Measurements from ENCODE around the gene POP5. TPM values are rescaled to one million over a fixed set of nuclear protein-coding genes. Genes with fewer than 3 reads are reported as not detected.

POP5 gene
- total RNA-seq, 4 donors from 2014 or later, result 15.6 to 28.1 (median 22.6) TPM

DNA sequence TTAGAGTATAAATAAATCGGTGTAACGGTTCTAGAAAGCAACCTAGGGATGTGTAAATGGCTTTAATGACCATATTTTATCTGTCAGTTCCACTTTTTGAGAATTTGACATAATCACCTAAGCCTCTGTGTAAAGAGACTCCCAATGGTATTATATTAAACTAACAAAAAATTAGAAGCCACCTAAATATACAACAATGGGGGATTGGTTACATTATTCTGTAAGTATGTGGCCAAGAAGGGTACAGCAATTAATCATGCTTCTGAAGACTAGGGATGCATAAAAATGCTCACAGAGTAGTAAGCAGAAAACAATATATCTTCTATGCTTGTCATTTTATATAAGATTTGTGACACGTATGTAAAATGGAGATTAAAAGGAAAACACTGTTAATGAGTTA is 36.5 kb downstream of the POP5 start:
- no peak for DNase-seq
- TF ChIP-seq, protein P1, sequence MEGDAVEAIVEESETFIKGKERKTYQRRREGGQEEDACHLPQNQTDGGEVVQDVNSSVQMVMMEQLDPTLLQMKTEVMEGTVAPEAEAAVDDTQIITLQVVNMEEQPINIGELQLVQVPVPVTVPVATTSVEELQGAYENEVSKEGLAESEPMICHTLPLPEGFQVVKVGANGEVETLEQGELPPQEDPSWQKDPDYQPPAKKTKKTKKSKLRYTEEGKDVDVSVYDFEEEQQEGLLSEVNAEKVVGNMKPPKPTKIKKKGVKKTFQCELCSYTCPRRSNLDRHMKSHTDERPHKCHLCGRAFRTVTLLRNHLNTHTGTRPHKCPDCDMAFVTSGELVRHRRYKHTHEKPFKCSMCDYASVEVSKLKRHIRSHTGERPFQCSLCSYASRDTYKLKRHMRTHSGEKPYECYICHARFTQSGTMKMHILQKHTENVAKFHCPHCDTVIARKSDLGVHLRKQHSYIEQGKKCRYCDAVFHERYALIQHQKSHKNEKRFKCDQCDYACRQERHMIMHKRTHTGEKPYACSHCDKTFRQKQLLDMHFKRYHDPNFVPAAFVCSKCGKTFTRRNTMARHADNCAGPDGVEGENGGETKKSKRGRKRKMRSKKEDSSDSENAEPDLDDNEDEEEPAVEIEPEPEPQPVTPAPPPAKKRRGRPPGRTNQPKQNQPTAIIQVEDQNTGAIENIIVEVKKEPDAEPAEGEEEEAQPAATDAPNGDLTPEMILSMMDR (IDR thresholded peaks at IDR 0.05), result no peak
- TF ChIP-seq POLR2A (IDR thresholded peaks at IDR 0.05), result no peak
- 79 to 80% methylated on average over 3 of the region's 3 CpGs for WGBS, 2 donors
- Histone ChIP-seq H3K4me1 (peaks cover 4 to 84% (median 30%) of the 10 kb centered on the region in 3 donors), H3K9me3 (no peaks in the 10 kb centered on the region), H3K4me3 (no peak overlapping the region), H3K36me3 (peaks cover 4 to 86% (median 17%) of the 10 kb centered on the region in 3 donors), H3K27me3 (no peaks in the 10 kb centered on the region), H3K27ac (no peak overlapping the region)
- intact Hi-C loops (cut with DNase I), result no loop called here

DNA sequence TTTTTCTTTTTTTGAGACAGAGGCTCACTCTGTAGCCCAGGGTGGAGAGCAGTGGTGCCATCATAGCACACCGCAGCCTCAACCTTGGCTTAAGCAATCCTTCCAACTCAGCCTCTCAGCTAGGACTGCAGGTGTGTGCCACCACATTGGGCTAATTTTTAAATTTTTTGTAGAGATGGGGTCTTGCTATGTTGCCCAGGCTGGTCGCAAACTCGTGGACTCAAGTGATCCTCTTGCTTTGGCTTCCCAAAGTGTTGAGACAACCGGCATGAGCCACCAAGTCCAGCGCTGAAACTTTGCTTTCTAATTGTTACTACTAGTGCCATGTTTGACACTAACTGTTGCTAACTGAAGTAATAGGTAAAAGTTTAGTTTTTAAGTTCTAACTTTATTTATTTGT is 39.0 kb downstream of the POP5 start:
- no peak overlapping the region for H3K27ac ChIP-seq
- WGBS, 2 donors, result 96 to 98% methylated on average over 5 of the region's 5 CpGs

DNA sequence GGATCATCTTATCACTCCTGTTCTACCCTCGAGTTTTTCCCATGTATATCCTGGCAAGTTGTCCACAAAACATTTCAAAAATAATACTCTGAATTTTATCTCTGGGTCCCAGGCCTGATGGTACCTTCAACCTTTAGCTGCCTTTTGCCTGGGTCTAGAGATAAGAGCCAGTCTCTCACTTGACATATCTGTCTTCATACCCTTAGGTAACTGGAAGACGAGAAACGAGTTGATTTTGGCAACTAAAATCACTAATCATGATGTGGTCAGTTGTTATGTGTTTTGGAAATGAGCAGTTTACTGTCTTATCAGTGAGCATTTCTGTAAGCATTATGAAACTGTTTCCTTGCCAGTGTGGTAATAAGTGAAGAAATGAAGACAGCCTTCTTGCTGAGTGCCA is 40.8 kb downstream of the POP5 start:
- Histone ChIP-seq H3K36me3 (peaks cover 0 to 51% (median 4%) of the 10 kb centered on the region in 3 donors), H3K27me3 (no peaks in the 10 kb centered on the region), H3K27ac (peak overlapping the region; percentile 49 to 97 (median 81)), H3K4me3 (no peak overlapping the region), H3K9me3 (no peaks in the 10 kb centered on the region), H3K4me1 (peaks cover 41 to 99% (median 68%) of the 10 kb centered on the region in 3 donors)
- TF ChIP-seq POLR2A (IDR thresholded peaks at IDR 0.05), result no peak
- WGBS, 2 donors, result 8 to 20% methylated on average over 3 of the region's 3 CpGs
- intact Hi-C loops (cut with DNase I), result no loop called here
- DNase-seq, result no peak

More for the DNA sequence above, 39.0 kb downstream of the POP5 start:
- Histone ChIP-seq H3K36me3 (peaks cover 0 to 63% (median 9%) of the 10 kb centered on the region in 3 donors), H3K4me1 (peaks cover 29 to 92% (median 52%) of the 10 kb centered on the region in 3 donors), H3K9me3 (no peaks in the 10 kb centered on the region), H3K4me3 (no peak overlapping the region), H3K27me3 (no peaks in the 10 kb centered on the region)
- TF ChIP-seq, protein P1 (IDR thresholded peaks at IDR 0.05), result no peak
- TF ChIP-seq POLR2A (IDR thresholded peaks at IDR 0.05), result no peak
- intact Hi-C loops (cut with DNase I), result no loop called here
- DNase-seq, result no peak

DNA sequence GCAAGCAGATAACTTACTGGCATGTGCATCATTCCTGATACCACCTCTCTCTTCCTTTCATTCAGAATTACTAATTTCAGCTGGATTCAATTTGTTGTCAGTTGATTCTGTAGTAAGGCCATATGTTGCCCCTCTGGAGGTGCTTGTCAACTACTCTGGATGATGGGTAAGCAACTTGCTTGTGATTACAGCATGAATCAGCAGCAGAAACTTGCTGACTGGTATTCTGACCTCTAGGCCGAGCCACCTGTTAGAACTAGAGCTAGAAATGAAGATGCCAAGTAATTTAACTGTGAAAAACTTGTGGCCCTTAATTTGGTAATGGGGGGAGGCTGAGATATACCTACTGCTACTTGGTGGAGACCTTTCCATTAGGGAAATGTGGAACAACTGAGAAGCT is 41.9 kb downstream of the POP5 start:
- no peaks in the 10 kb centered on the region for H3K9me3 ChIP-seq
- peak overlapping the region in 2 of 4 donors; percentile 63 to 82 for H3K4me3 ChIP-seq
- no peak for TF ChIP-seq POLR2A (IDR thresholded peaks at IDR 0.05)
- TF ChIP-seq, protein P1 (IDR thresholded peaks at IDR 0.05), result no peak
- H3K36me3 ChIP-seq, result peaks cover 0 to 49% (median 4%) of the 10 kb centered on the region in 3 donors
- H3K4me1 ChIP-seq, result peaks cover 44 to 90% (median 68%) of the 10 kb centered on the region in 3 donors
- 0 to 29% methylated on average over 1 of the region's 1 CpG for WGBS, 2 donors
- DNase-seq, result no peak
- no peaks in the 10 kb centered on the region for H3K27me3 ChIP-seq
- peak overlapping the region; percentile 71 to 97 (median 86) for H3K27ac ChIP-seq
- intact Hi-C loops (cut with DNase I), result no loop called here

DNA sequence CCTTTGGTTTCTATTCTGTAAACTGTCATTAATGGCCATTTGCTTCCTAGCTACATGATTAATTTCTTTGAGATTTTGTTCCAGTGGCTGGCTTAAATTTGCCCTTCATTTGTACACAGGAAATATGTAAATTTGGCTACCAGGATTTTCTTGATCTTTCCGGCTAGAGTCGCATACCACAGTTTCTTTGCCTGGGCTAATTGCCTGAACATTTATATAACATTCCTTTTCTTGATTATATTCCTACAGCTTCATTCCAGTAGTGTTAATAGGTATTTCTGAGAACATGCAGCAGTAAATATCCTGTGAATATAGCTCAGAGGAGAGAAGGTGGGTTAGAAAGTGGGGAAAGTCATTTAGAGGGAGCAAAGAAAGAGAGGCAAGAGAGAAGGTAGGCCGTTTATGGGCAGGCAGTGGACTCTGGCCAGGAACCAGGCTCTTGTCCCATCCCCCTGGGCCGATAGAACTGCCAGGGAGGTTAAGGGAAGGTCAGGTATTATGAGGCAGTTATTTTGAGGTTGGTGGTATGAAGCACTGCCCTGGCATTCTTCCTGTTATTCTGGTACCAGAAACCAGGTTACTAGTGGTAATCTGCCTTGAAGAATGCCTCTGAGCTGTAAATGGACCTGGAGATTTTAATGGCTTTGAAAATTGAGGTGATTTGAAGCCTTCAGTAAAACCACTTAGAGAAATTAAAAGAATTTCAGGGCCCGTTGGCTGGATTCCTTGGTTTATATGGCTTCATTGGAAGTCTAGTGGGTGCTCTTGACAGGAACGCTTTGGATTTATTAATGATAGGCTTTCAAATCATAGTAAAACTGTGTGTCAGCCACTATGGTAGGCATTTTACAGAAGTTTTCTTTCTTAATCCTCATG is 42.7 kb downstream of the POP5 start:
- TF ChIP-seq POLR2A (IDR thresholded peaks at IDR 0.05), result no peak
- TF ChIP-seq, protein P1 (IDR thresholded peaks at IDR 0.05), result no peak
- Histone ChIP-seq H3K27me3 (no peaks in the 10 kb centered on the region), H3K27ac (peak overlapping the region; percentile 71 to 97 (median 86)), H3K9me3 (no peaks in the 10 kb centered on the region), H3K4me1 (peaks cover 44 to 82% (median 64%) of the 10 kb centered on the region in 3 donors), H3K36me3 (peaks cover 0 to 44% (median 4%) of the 10 kb centered on the region in 3 donors), H3K4me3 (peak overlapping the region in 3 of 4 donors; percentile 63 to 82 (median 67))
- DNase-seq, result no peak
- intact Hi-C loops (cut with DNase I), result no loop called here
- WGBS, 2 donors, result 11 to 17% methylated on average over 6 of the region's 6 CpGs
